ENCODE measurements around the gene XRCC1. TPM values are rescaled to one million over a fixed set of nuclear protein-coding genes. Genes with fewer than 3 reads are reported as not detected.

The XRCC1 gene
- total and polyA plus RNA-seq, 10 of the 15 experiments (the other 5 are each of a cell fraction or from before 2014, with no cell fraction given): 2.0 to 51.1 (median 33.7) TPM

- TF ChIP-seq ATF7 (IDR thresholded peaks at IDR 0.05; ENCODE audit: low read depth): no peak
- no peak for TF ChIP-seq CBX3 (IDR thresholded peaks at IDR 0.05; ENCODE audit: borderline replicate concordance, low read depth)
- no peak for TF ChIP-seq NRF1 (conservative IDR thresholded peaks at IDR 0.05; ENCODE audit: low read depth, low read length)
- TF ChIP-seq ATF3 (IDR thresholded peaks at IDR 0.05; ENCODE audit: borderline replicate concordance, extremely low read depth, low read depth, low read length): no peak
- no peak for TF ChIP-seq SREBF1 (IDR thresholded peaks at IDR 0.05; ENCODE audit: low read length)
Observed at GRCh38 chr19:43623889-43624670, 48.8 kb upstream of the XRCC1 start (continued).

DNA sequence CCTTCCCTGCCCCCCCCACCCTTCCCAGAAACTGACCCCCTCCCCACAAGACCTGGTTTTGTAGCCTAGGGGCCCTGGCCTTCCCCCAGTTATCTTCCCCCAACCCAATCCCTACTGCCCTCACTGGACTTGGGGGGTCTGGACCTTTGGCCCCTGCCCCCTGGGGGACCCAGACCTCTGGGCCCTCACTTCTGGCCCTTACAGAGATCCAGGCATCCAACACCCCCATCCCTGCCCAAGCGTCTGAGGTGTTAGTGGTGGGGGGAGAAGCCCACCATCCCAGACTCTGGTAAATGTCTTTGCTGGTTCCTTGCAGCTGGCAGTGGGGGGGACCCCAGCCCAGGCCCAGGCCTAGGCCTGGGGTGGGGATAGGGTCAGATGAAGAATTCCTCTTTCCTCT, 47.6 kb upstream of the XRCC1 start:
- WGBS (ENCODE audit: insufficient coverage, insufficient replicate concordance, low lambda C conversion rate, missing lambda C conversion rate): 100% methylated on average over 1 of the region's 1 CpG
- POLR2A ChIA-PET: interaction anchor here (0.6 kb wide), 1 partner anchor 9 kb away, joined by 4 read pairs; no protein-coding TSS in a partner anchor
- Histone ChIP-seq H3K4me3 (no peak overlapping the region), H3K36me3 (ENCODE audit: control insufficient read depth in 2 of 2, insufficient read depth in 2 of 2, low read length in 1 of 2) (no peaks in the 10 kb centered on the region), H4K20me1 (ENCODE audit: control insufficient read depth, insufficient read depth) (no peaks in the 10 kb centered on the region), H3K4me1 (ENCODE audit: control insufficient read depth, insufficient read depth, low read length) (peaks cover 6% of the 10 kb centered on the region; the same call in 1 of the 2 replicates), H3K4me2 (ENCODE audit: control insufficient read depth, insufficient read depth) (no peak overlapping the region), H3K79me2 (ENCODE audit: control insufficient read depth, insufficient read depth, low read length) (peaks cover 13% of the 10 kb centered on the region), H3K9me3 (replicated peaks; ENCODE audit: control insufficient read depth, insufficient read depth, low read length) (no peaks in the 10 kb centered on the region), H3K27ac (ENCODE audit: control insufficient read depth, insufficient read depth) (no peak overlapping the region), H3K27me3 (replicated peaks in 1 of 2; ENCODE audit: control insufficient read depth in 2 of 2, insufficient read depth in 2 of 2, low read length in 1 of 2) (no peaks in the 10 kb centered on the region), H3K9ac (ENCODE audit: control insufficient read depth, insufficient read depth, low read length) (no peak overlapping the region), H2AFZ (ENCODE audit: control insufficient read depth, low read depth, low read length) (no peak overlapping the region)
- SMC1A ChIA-PET (ENCODE audit: uncharacterized antibody, unreplicated experiment): no interaction called here
- BruUV-seq (replicated peaks): no TSS peak
- RAD21 ChIA-PET (ENCODE audit: unreplicated experiment): no interaction called here
- DNase-seq (ENCODE audit: low read depth, low spot score) (no peak), ATAC-seq (no peak), FAIRE-seq (no peak)
- in situ Hi-C loops (cut with MboI) (no loop called here), intact Hi-C loops (cut with micrococcal nuclease; ENCODE audit: unreplicated experiment) (no loop called here)
- CTCF ChIA-PET: interaction anchor here (0.5 to 1.5 kb wide), 2 partner anchors 43 to 46 kb away, joined by 3 read pairs; no protein-coding TSS in a partner anchor
- TF ChIP-seq NBN (IDR thresholded peaks at IDR 0.05): no peak
- no peak for TF ChIP-seq KLF5 (IDR thresholded peaks at IDR 0.05; ENCODE audit: partially characterized antibody)
- TF ChIP-seq SIN3A (IDR thresholded peaks at IDR 0.05; ENCODE audit: low read depth, low read length): no peak
- no peak for TF ChIP-seq TARDBP (IDR thresholded peaks at IDR 0.05; ENCODE audit: borderline replicate concordance)
- no peak for TF ChIP-seq MEF2A (IDR thresholded peaks at IDR 0.05; ENCODE audit: insufficient read depth, low read depth, low read length)
- TF ChIP-seq MTA3 (IDR thresholded peaks at IDR 0.05; ENCODE audit: borderline replicate concordance, low read length): no peak
- no peak for TF ChIP-seq CUX1 (IDR thresholded peaks at IDR 0.05; ENCODE audit: insufficient replicate concordance, low read depth, low read length)
- no peak for TF ChIP-seq IKZF1 (conservative IDR thresholded peaks at IDR 0.05)
- TF ChIP-seq BMI1 (IDR thresholded peaks at IDR 0.05; ENCODE audit: borderline replicate concordance): no peak
- no peak for TF ChIP-seq RAD51 (IDR thresholded peaks at IDR 0.05)
- no peak for TF ChIP-seq IRF5 (IDR thresholded peaks at IDR 0.05; ENCODE audit: borderline replicate concordance)
- no peak for TF ChIP-seq YY1 (IDR thresholded peaks at IDR 0.05; ENCODE audit: low read depth, low read length)

All from GM12878 (cell line).